Gastrocnemius medialis (tissue), 4 donors: ENCODE measurements around the gene CDH18. TPM values are rescaled to one million over a fixed set of nuclear protein-coding genes. Genes with fewer than 3 reads are reported as not detected.

Experiments
- ATAC-seq, 2 donors: fragments of 150-250 bp; one replicate each; pipeline ENCODE4 v1.9.1; 2016
- DNase-seq, 2 donors: peaks; one replicate each; pipeline ENCODE4 v3.0.0-alpha.2; 2019
- H3K27ac ChIP-seq, 4 donors: fragments of 200-600 bp; sonication (generic); 1 replicate in 1 of 4; 2 replicates in 3 of 4; pipeline ENCODE4 v1.5.1; 2016 to 2018; ENCODE audit warnings: mild to moderate bottlenecking in 2 of 4, moderate library complexity in 1 of 4
- H3K27me3 ChIP-seq, 3 donors: fragments of 200-600 bp; sonication (generic) in 2 of 3; 1 replicate in 1 of 3; 2 replicates in 2 of 3; pipeline versions ENCODE4 v1.5.1 to v1.6.0; 2016 to 2019; ENCODE audit warnings: mild to moderate bottlenecking in 1 of 3, moderate library complexity in 1 of 3
- H3K36me3 ChIP-seq, 2 donors: fragments of 200-600 bp; sonication (generic) in 1 of 2; one replicate each; pipeline ENCODE4 v1.5.1; 2017 to 2018
- H3K4me1 ChIP-seq, 2 donors: fragments of 200-600 bp; sonication (generic) in 1 of 2; one replicate each; pipeline ENCODE4 v1.5.1; 2016 to 2017; ENCODE audit warnings: mild to moderate bottlenecking in 2 of 2
- H3K4me3 ChIP-seq, 4 donors: fragments of 200-600 bp; sonication (generic) in 3 of 4; 1 replicate in 1 of 4; 2 replicates in 3 of 4; pipeline ENCODE4 v1.5.1; 2016 to 2019; ENCODE audit warnings: mild to moderate bottlenecking in 2 of 4
- H3K9me3 ChIP-seq, 3 donors: fragments of 200-600 bp; sonication (generic) in 2 of 3; 1 replicate in 1 of 3; 2 replicates in 2 of 3; pipeline ENCODE4 v1.5.1; 2016 to 2019
- POLR2A ChIP-seq, 2 donors: fragments of 450-650 bp; IDR thresholded peaks; one replicate each; pipeline ENCODE4 v1.6.1; 2017; ENCODE audit warnings: antibody characterized with exemption in 2 of 2, mild to moderate bottlenecking in 2 of 2, moderate library complexity in 2 of 2
- in situ Hi-C, 4 donors: fragments of 200-750 bp; cut with MboI; loops; one replicate each; pipeline versions ENCODE4 v1.15.0 to v1.8.0; 2017; ENCODE audit warnings: low sequenced_read_pairs in 4 of 4
- intact Hi-C: fragments of 100-400 bp; cut with DNase I; formaldehyde crosslinking; loops from one replicate; pipeline ENCODE4 v1.15.1; 2023; ENCODE audit warnings: low total_unique reads
- total RNA-seq, 4 donors: library from RNA; depleted of rRNA; stranded (reverse); fragments of >200 nt; gene quantifications; one replicate each; pipeline versions ENCODE4 v1.1.0 to v1.2.3, GENCODE V29; 2016
- TF ChIP-seq, protein P1 (sequence below), 5 experiments: fragments of 450-650 bp in 3 of 5; fragments of 200-600 bp in 2 of 5; sonication (generic) in 2 of 5; IDR thresholded peaks in 4 of 5; conservative IDR thresholded peaks in 1 of 5; 1 replicate in 4 of 5; 2 replicates in 1 of 5; pipeline ENCODE4 v1.5.1; 2016 to 2019; ENCODE audit warnings: antibody characterized with exemption in 5 of 5, mild to moderate bottlenecking in 3 of 5, moderate library complexity in 3 of 5

CDH18 gene
- total RNA-seq, 4 donors from 2014 or later, result not detected

DNA sequence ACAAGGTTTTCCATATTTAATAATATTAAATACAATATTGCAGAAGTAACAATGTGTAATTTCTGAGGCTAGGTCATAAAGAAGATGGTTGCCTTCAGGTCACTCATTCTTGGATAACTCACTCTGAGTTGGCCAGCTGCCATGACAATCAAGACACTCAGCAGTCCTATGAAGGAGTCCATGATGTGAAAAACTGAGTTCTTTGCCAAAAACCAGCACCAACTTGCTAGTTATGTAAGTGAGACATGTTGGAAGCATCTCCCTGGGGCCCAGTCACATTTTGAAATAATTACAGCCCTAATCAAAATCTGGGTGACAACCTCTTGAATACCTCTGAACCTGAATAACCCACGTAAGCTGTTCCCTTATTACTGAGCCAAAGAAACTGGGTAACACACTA is 453.2 kb downstream of the CDH18 start:
- Histone ChIP-seq H3K4me3 (no peak overlapping the region), H3K27ac (no peak overlapping the region), H3K4me1 (no peaks in the 10 kb centered on the region), H3K27me3 (no peaks in the 10 kb centered on the region), H3K36me3 (no peaks in the 10 kb centered on the region), H3K9me3 (no peaks in the 10 kb centered on the region)
- in situ Hi-C loops (no loop called here), intact Hi-C loops (no loop called here)
- DNase-seq, result no peak
- ATAC-seq, result no peak
- TF ChIP-seq, protein P1, sequence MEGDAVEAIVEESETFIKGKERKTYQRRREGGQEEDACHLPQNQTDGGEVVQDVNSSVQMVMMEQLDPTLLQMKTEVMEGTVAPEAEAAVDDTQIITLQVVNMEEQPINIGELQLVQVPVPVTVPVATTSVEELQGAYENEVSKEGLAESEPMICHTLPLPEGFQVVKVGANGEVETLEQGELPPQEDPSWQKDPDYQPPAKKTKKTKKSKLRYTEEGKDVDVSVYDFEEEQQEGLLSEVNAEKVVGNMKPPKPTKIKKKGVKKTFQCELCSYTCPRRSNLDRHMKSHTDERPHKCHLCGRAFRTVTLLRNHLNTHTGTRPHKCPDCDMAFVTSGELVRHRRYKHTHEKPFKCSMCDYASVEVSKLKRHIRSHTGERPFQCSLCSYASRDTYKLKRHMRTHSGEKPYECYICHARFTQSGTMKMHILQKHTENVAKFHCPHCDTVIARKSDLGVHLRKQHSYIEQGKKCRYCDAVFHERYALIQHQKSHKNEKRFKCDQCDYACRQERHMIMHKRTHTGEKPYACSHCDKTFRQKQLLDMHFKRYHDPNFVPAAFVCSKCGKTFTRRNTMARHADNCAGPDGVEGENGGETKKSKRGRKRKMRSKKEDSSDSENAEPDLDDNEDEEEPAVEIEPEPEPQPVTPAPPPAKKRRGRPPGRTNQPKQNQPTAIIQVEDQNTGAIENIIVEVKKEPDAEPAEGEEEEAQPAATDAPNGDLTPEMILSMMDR (IDR thresholded peaks at IDR 0.05 in 4 of 5, conservative IDR thresholded peaks at IDR 0.05 in 1 of 5), result no peak
- TF ChIP-seq POLR2A (IDR thresholded peaks at IDR 0.05), result no peak

DNA sequence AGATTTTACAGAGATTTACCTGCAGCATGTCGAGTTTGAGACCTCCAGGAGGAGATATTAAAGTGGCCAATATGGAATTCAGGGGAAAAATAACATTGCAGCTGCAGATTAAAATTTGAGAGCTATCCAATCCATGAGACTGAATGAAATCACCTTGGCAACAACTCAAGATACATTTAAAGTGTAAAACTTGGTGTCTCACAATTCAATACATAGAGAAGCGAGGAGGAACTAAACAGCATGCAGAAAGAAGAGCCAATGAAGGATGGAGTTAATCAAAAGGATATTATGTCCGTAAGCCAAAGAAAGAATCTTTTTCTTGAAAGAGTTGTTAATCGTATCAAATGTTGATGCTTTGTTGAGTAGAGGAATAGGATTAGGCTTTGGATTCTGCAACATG is 455.1 kb downstream of the CDH18 start:
- Histone ChIP-seq H3K4me3 (no peak overlapping the region), H3K4me1 (no peaks in the 10 kb centered on the region), H3K36me3 (no peaks in the 10 kb centered on the region), H3K27ac (no peak overlapping the region), H3K9me3 (no peaks in the 10 kb centered on the region), H3K27me3 (no peaks in the 10 kb centered on the region)
- in situ Hi-C loops, result no loop called here
- DNase-seq (no peak), ATAC-seq (no peak)
- TF ChIP-seq, protein P1 (IDR thresholded peaks at IDR 0.05 in 4 of 5, conservative IDR thresholded peaks at IDR 0.05 in 1 of 5), result no peak
- no peak for TF ChIP-seq POLR2A (IDR thresholded peaks at IDR 0.05)
- intact Hi-C loops, result no loop called here

DNA sequence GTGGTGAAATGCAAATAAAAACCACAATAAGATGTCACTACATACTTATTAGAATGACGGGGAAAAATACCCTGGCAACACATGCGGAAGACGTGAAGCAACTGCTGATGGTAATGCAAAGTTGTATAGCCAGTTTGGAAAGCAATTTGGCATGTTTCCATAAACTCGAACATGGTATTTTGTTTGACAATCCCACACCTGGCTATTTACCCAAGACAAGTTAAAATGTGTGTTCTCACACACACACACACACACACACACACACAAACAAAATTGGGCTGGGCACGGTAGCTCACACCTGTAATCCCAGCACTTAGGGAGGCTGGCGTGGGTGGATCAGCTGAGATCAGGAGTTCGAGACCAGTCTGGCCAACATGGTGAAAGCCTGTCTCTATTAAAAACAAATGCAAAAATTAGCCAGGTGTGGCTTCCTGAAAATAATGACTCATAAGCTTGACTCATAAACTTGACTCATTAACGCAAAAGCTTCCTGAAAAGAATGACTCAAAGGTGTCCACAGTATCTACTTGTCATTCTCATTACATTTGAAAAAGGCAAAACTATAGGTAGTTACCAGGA is 456.5 kb downstream of the CDH18 start:
- no peaks in the 10 kb centered on the region for H3K27me3 ChIP-seq
- in situ Hi-C loops, result no loop called here
- H3K9me3 ChIP-seq, result no peaks in the 10 kb centered on the region
- DNase-seq (no peak), ATAC-seq (no peak)
- H3K36me3 ChIP-seq, result no peaks in the 10 kb centered on the region
- no peak overlapping the region for H3K4me3 ChIP-seq
- no peak overlapping the region for H3K27ac ChIP-seq
- intact Hi-C loops, result no loop called here
- H3K4me1 ChIP-seq, result no peaks in the 10 kb centered on the region
- TF ChIP-seq, protein P1 (IDR thresholded peaks at IDR 0.05 in 4 of 5, conservative IDR thresholded peaks at IDR 0.05 in 1 of 5), result no peak
- TF ChIP-seq POLR2A (IDR thresholded peaks at IDR 0.05), result no peak

DNA sequence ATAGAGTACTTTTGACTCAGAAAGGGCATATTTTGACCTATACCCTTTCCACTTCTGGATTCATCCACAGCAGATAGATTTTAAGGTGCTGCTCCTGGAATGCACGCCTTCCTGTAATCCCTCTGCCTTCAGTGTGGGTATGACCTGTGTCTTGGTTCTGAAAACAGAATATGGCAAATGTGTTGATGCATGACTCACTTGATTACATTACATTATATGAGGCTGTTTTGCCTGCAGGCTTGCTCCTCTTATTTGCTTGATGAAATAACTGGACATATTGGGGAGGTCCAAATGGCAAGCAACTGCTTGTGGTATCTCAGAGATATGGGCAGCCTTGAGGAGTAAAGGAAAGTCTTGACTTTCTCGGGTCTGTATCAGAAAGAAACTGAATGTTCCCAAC is 468.6 kb downstream of the CDH18 start:
- H3K4me3 ChIP-seq, result no peak overlapping the region
- DNase-seq (no peak), ATAC-seq (no peak)
- no peaks in the 10 kb centered on the region for H3K4me1 ChIP-seq
- TF ChIP-seq, protein P1 (IDR thresholded peaks at IDR 0.05 in 4 of 5, conservative IDR thresholded peaks at IDR 0.05 in 1 of 5), result no peak
- no peak for TF ChIP-seq POLR2A (IDR thresholded peaks at IDR 0.05)
- H3K9me3 ChIP-seq, result no peaks in the 10 kb centered on the region
- intact Hi-C loops (no loop called here), in situ Hi-C loops (no loop called here)
- no peaks in the 10 kb centered on the region for H3K36me3 ChIP-seq
- H3K27ac ChIP-seq, result no peak overlapping the region
- H3K27me3 ChIP-seq, result no peaks in the 10 kb centered on the region

DNA sequence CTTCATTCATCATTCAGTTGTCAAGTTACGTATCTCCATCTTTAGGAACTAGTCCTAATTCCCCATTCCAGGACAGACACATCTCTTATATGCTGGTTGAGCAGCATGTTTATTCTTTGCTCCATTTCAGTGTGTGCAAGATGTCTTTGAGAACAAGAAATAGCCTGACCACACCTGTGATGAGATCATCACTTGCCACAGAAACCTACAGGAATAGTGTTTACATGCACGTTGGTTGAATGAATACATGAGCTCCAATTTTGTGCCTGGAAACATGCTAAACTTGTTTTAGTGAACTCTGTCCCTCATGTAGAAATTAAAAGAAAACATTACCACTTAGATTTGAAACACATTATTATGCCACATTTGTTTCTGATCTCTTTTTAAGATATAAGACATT is 489.1 kb downstream of the CDH18 start:
- Histone ChIP-seq H3K27me3 (no peaks in the 10 kb centered on the region), H3K4me1 (no peaks in the 10 kb centered on the region), H3K36me3 (no peaks in the 10 kb centered on the region), H3K9me3 (no peaks in the 10 kb centered on the region), H3K4me3 (no peak overlapping the region), H3K27ac (no peak overlapping the region)
- DNase-seq, result no peak
- in situ Hi-C loops, result no loop called here
- no peak for ATAC-seq
- TF ChIP-seq, protein P1 (IDR thresholded peaks at IDR 0.05 in 4 of 5, conservative IDR thresholded peaks at IDR 0.05 in 1 of 5), result no peak
- TF ChIP-seq POLR2A (IDR thresholded peaks at IDR 0.05), result no peak
- intact Hi-C loops, result no loop called here
